ENCODE data around the gene MYL1. TPM values are rescaled to one million over a fixed set of nuclear protein-coding genes. Genes with fewer than 3 reads are reported as not detected.

Gene MYL1
- total RNA-seq, 1 experiment from 2014 or later = not detected

- DNase-seq (ENCODE audit: low read depth, low spot score) (no peak), ATAC-seq (no peak)
- no peaks in the 10 kb centered on the region for H3K27me3 ChIP-seq (ENCODE audit: insufficient read depth, low read length)
- intact Hi-C loops (cut with micrococcal nuclease) = no loop called here
- no peaks in the 10 kb centered on the region for H3K9me2 ChIP-seq (ENCODE audit: insufficient read depth)
- H3K27ac ChIP-seq (ENCODE audit: low read depth, low read length) = no peak overlapping the region
- no peaks in the 10 kb centered on the region for H4K20me1 ChIP-seq (ENCODE audit: insufficient read depth)
- BruUV-seq (replicated peaks) = no TSS peak
- H3K9ac ChIP-seq (ENCODE audit: low read length) = no peak overlapping the region
- H3K4me2 ChIP-seq (ENCODE audit: low read length) = no peak overlapping the region
- H3K36me3 ChIP-seq (ENCODE audit: control insufficient read depth in 1 of 2, insufficient read depth in 2 of 2, low read length in 2 of 2) = no peaks in the 10 kb centered on the region
- TF ChIP-seq MAX (IDR thresholded peaks at IDR 0.05) (no peak), POLR2AphosphoS5 (IDR thresholded peaks at IDR 0.05; ENCODE audit: low read depth, low read length) (no peak)
- no peaks in the 10 kb centered on the region for H3K79me2 ChIP-seq (ENCODE audit: insufficient read depth, low read length)
- RAD21 ChIA-PET (ENCODE audit: low non-redundant PET in 1 of 2, low total read pairs in 2 of 2, uncharacterized antibody in 2 of 2, unreplicated experiment in 2 of 2) = no interaction called here
- CTCF ChIA-PET = no interaction called here
- H2AFZ ChIP-seq (ENCODE audit: low read depth, low read length, poor library complexity, severe bottlenecking) = no peak overlapping the region
- POLR2A ChIA-PET = no interaction called here
- no peaks in the 10 kb centered on the region for H3K9me3 ChIP-seq (ENCODE audit: control insufficient read depth in 1 of 2, insufficient read depth in 1 of 2, low read depth in 1 of 2, low read length in 2 of 2)
- H3K4me3 ChIP-seq (replicated peaks in 1 of 2; ENCODE audit: low read depth in 1 of 2, low read length in 2 of 2) = no peak overlapping the region
- H3K4me1 ChIP-seq (ENCODE audit: control insufficient read depth in 1 of 2, insufficient read depth in 2 of 2, low read length in 2 of 2) = no peaks in the 10 kb centered on the region
Measured at GRCh38 chr2:210263841-210264240, 51.1 kb downstream of the MYL1 start.

- H3K27ac ChIP-seq (ENCODE audit: low read depth, low read length) = no peak overlapping the region
- CTCF ChIA-PET = no interaction called here
- H3K4me1 ChIP-seq (ENCODE audit: control insufficient read depth in 1 of 2, insufficient read depth in 2 of 2, low read length in 2 of 2) = no peaks in the 10 kb centered on the region
- H3K9me2 ChIP-seq (ENCODE audit: insufficient read depth) = no peaks in the 10 kb centered on the region
- POLR2A ChIA-PET = no interaction called here
- ATAC-seq (no peak), DNase-seq (ENCODE audit: low read depth, low spot score) (no peak)
- no TSS peak for BruUV-seq (replicated peaks)
- no peaks in the 10 kb centered on the region for H3K79me2 ChIP-seq (ENCODE audit: insufficient read depth, low read length)
- H3K4me3 ChIP-seq (replicated peaks in 1 of 2; ENCODE audit: low read depth in 1 of 2, low read length in 2 of 2) = no peak overlapping the region
- H2AFZ ChIP-seq (ENCODE audit: low read depth, low read length, poor library complexity, severe bottlenecking) = no peak overlapping the region
- H3K9me3 ChIP-seq (ENCODE audit: control insufficient read depth in 1 of 2, insufficient read depth in 1 of 2, low read depth in 1 of 2, low read length in 2 of 2) = no peaks in the 10 kb centered on the region
- no peak overlapping the region for H3K4me2 ChIP-seq (ENCODE audit: low read length)
- RAD21 ChIA-PET (ENCODE audit: low non-redundant PET in 1 of 2, low total read pairs in 2 of 2, uncharacterized antibody in 2 of 2, unreplicated experiment in 2 of 2) = no interaction called here
- H4K20me1 ChIP-seq (ENCODE audit: insufficient read depth) = no peaks in the 10 kb centered on the region
- intact Hi-C loops (cut with micrococcal nuclease) = no loop called here
- no peak overlapping the region for H3K9ac ChIP-seq (ENCODE audit: low read length)
- no peaks in the 10 kb centered on the region for H3K27me3 ChIP-seq (ENCODE audit: insufficient read depth, low read length)
- H3K36me3 ChIP-seq (ENCODE audit: control insufficient read depth in 1 of 2, insufficient read depth in 2 of 2, low read length in 2 of 2) = no peaks in the 10 kb centered on the region
- TF ChIP-seq SP1 (IDR thresholded peaks at IDR 0.05; ENCODE audit: low read depth) (no peak), YY1 (IDR thresholded peaks at IDR 0.05; ENCODE audit: extremely low read depth, insufficient replicate concordance, low read depth, low read length) (no peak), CEBPB (IDR thresholded peaks at IDR 0.05; ENCODE audit: low read depth) (no peak), REST (IDR thresholded peaks at IDR 0.05; ENCODE audit: low read depth) (no peak), FOSL1 (IDR thresholded peaks at IDR 0.05; ENCODE audit: low read depth) (no peak), ZNF274 (IDR thresholded peaks at IDR 0.05; ENCODE audit: low read depth, low read length) (no peak), ATF3 (IDR thresholded peaks at IDR 0.05) (no peak), EZH2 (IDR thresholded peaks at IDR 0.05) (no peak), ZFX (IDR thresholded peaks at IDR 0.05) (no peak), SIN3A (IDR thresholded peaks at IDR 0.05; ENCODE audit: low read depth) (no peak), EZH2phosphoT487 (IDR thresholded peaks at IDR 0.05; ENCODE audit: borderline replicate concordance) (no peak), POLR2AphosphoS5 (IDR thresholded peaks at IDR 0.05; ENCODE audit: low read depth, low read length) (no peak), CBX3 (IDR thresholded peaks at IDR 0.05; ENCODE audit: low read depth) (no peak), EGR1 (IDR thresholded peaks at IDR 0.05; ENCODE audit: low read depth) (no peak), SRF (IDR thresholded peaks at IDR 0.05; ENCODE audit: low read depth) (no peak), ELF1 (IDR thresholded peaks at IDR 0.05; ENCODE audit: borderline replicate concordance, low read depth) (no peak), MAX (IDR thresholded peaks at IDR 0.05) (no peak)
Measured at GRCh38 chr2:210262036-210262435, 52.9 kb downstream of the MYL1 start.

Measured in HCT116 (cell line).